Caki2 (cell line): ENCODE results near the gene RAPGEF5. TPM values are rescaled to one million over a fixed set of nuclear protein-coding genes. Genes with fewer than 3 reads are reported as not detected.

Source experiments
- DNase-seq: peaks from one replicate; pipeline ENCODE4 v3.0.0-alpha.2; 2015; ENCODE audit warnings: low read depth
- in situ Hi-C: cut with HindIII; loops from 2 replicates; pipeline ENCODE4 v1.10.0; 2016; ENCODE audit warnings: low sequenced_read_pairs, low pct_unique_long_range_greater_than_20kb, mixed read lengths
- total RNA-seq: library from RNA; depleted of rRNA; stranded (reverse); fragments of >200 nt; shearing (Covaris generic); gene quantifications from 2 replicates; pipeline ENCODE4 v1.2.3, GENCODE V29; 2014; ENCODE audit warnings: low replicate concordance

The RAPGEF5 gene
- total RNA-seq, 1 experiment from 2014 or later = 10.2 TPM

GRCh38 chr7:22157552-22157951, 199.4 kb downstream of the RAPGEF5 start:
- no peak for DNase-seq
- in situ Hi-C loops = no loop called here

- DNase-seq = peak; percentile 14
Observed at GRCh38 chr7:22156205-22156604, 200.7 kb downstream of the RAPGEF5 start.

GRCh38 chr7:22154143-22154529, 202.8 kb downstream of the RAPGEF5 start:
- DNase-seq = no peak
- in situ Hi-C loops = no loop called here

More at GRCh38 chr7:22156205-22156604, 200.7 kb downstream of the RAPGEF5 start:
- in situ Hi-C loops = no loop called here

GRCh38 chr7:22153432-22154142, 203.4 kb downstream of the RAPGEF5 start:
- in situ Hi-C loops = no loop called here
- no peak for DNase-seq

DNA sequence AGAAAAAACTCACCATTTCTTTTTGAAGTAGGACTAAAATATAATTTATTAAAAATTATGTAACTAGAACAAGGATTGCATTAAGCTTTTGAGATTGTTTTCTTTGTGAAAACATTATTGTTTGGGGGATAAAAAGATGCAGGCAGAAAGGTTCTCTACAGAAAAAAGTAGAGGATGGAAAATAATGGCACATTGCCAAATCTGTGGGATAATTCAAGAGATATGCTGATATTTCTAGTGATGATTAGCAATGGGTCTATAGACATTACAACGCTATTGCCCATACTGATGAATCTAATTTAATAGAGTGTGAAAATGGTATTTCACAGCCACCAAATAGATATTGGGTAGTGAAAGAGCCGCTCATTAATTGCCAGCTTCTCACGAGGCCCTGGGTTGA, 204.3 kb downstream of the RAPGEF5 start:
- no peak for DNase-seq
- in situ Hi-C loops = no loop called here

DNA sequence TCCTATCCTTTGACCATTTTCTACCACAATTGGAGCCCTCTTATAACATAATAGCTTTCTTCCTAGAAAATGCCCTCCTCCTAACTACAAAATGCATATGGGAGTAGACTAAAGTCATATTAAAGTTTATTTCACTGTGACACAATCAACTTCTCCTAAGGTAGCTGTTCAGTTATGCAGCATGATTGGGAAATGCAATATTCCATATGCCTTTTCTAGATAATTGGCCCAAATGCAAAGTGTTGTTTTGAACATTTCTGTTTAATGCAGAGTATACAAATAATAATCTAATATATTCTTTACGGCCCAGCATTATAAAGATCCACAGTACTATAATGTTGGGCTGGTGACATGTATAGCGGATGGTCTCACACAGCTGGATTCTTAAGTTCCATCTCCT, 205.1 kb downstream of the RAPGEF5 start:
- in situ Hi-C loops = no loop called here
- DNase-seq = no peak

DNA sequence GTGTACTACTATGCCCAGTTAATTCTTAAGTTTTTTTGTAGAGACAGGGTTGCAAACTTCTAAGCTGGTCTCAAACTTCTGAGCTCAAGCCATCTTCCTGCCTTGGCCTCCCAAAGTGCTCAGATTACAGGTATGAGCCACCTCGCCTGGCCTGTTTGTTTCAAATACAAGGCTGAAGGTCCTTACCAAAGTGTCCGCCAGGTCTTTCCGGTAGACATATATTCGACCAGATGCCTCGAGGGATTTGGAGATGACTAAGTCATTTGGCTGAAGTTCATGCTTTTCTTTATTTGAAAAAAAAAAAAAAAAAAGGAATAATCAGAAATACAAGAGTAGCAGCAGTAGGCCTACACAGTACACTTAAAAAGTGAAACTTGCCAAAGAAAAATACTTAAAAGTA, 206.7 kb downstream of the RAPGEF5 start:
- in situ Hi-C loops = no loop called here
- no peak for DNase-seq

GRCh38 chr7:22147868-22148267, 209.1 kb downstream of the RAPGEF5 start:
- in situ Hi-C loops = no loop called here
- no peak for DNase-seq

- in situ Hi-C loops = no loop called here
- DNase-seq = no peak
Observed at GRCh38 chr7:22146961-22147512, 209.9 kb downstream of the RAPGEF5 start.

DNA sequence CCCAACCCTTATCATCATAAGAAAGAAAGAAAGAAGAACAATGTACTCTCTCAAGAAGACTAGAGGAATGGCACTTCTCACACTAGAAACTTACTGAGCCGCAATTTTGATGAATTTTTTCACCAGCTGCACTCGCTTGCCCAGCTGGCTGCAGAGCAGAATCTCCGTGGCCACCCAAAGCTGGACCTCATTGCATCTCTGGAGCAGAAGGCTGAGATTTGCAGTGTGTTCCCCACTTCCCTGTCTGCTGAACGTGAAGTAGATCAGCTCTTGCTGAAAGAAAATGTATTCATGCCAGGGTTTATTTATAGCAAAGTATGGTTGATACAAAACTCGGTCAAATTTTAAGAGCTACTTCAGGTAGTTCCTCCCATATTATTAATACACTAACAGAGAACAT, 212.0 kb downstream of the RAPGEF5 start:
- in situ Hi-C loops = no loop called here
- DNase-seq = no peak

DNA sequence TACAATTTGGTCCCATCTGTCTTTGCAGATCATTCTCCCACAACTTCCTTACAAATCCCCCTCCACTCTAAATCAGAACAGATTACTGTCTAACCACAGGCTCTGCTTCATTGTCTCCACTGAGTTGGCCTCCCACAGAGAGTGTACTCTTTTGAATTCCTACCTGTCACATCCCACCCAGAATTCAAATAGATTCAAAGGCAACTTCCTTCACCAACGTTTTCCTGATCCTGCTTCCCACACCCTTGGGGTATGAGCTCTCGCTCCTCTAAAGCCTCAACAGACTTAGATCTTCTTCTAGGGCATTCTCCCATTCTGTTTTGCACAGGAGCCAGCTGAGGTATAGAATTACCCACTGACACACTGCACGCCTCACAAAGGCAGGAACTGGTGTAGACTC, 213.5 kb downstream of the RAPGEF5 start:
- in situ Hi-C loops = no loop called here
- DNase-seq = no peak

DNA sequence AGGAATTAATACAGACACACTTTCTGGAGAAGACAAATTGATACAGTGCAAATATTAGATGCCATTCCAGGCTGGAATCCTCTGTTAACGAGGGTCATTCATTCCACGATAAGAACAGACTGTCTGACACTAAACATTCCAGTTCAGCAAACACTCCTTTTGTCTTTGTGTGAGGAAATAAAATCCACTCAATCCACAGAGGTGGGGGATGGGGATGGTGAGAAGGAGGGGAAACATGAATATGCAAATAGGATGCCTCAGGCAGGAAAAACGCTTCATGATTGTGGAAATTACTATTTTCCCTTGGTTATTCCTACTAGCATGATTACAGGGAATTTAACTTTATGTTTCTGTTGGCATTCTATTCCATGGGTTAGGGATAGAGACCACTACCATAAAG, 214.4 kb downstream of the RAPGEF5 start:
- no peak for DNase-seq
- in situ Hi-C loops = no loop called here

- DNase-seq = no peak
- in situ Hi-C loops = no loop called here
Observed at GRCh38 chr7:22141355-22141754, 215.6 kb downstream of the RAPGEF5 start.

GRCh38 chr7:22140578-22140977, 216.4 kb downstream of the RAPGEF5 start:
- no peak for DNase-seq

GRCh38 chr7:22138886-22139285, 218.1 kb downstream of the RAPGEF5 start:
- in situ Hi-C loops = no loop called here
- no peak for DNase-seq

More at GRCh38 chr7:22140578-22140977, 216.4 kb downstream of the RAPGEF5 start:
- in situ Hi-C loops = no loop called here

DNA sequence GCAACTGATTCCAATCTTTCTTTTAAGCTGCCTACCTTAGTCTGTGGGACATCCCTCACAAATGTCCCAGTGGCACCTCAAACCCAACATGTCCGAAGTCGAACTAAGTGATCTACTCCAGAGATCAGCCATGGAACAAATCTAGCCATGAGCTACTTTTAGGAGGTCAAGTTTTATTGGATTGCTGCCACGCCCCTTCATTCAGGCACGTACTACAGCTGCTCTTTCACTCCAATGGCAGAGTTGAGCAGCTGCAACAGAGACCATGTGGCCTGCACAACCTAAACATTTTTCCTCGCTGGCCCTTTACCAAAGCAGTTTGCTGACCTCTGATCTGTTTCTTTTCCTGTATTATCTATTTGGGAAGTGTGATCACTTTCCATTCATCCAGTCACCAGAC, 218.8 kb downstream of the RAPGEF5 start:
- DNase-seq = no peak
- in situ Hi-C loops = no loop called here

GRCh38 chr7:22137466-22137865, 219.5 kb downstream of the RAPGEF5 start:
- in situ Hi-C loops = no loop called here
- DNase-seq = no peak

DNA sequence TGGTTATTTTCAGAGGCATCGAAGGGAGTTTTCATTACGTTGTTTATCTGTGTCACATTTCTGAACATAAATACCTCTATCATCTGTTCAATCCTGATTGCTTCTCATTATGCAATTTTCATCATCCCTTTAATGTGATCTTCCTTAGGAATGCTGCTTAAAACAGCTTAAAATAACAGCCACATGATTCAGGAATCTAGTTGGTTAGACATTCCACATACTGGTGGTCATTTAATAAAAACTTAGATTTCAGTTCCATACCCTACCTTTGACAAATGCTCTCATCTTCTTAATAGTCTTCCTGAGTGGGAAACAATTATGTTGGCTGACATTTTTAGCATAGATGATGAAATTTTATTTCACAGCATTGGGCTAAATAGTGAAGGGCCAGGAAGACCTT, 219.9 kb downstream of the RAPGEF5 start:
- DNase-seq = no peak
- in situ Hi-C loops = no loop called here

DNA sequence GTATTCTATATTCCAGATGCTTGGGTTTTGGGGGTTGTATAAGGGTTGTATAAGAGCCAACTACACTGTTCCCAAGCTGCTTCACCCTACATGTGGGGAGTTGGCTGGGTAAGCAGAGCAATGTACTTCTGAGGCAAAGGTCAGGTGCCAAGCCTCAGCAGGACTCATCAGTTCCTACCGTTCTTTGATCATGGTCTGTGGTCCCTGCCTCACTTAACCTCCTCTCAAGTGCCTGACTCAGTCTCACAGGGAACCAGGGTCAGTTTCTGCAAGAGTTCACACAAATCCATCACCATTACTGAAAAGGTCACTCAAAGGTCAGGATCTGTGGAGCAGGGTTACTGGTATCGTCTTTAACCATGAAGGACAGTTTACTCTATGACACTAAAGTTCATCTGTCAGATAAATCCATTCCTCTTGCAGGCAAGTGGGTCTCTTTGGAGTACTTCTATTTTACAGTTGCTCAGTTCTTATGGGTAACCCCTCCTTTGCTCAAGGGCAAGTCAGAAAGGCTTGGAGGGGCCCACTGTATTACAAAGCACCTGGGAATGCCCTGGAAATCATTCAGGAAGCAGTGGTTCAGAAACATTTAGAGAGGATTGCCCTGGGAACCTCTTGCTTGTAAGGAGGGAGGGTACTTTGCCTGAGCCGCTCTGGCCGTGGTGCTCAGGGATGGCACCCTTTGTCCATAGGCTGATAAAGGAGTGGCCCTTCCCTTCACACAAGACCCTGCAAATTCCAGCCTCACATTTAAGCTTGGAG, 227.0 kb downstream of the RAPGEF5 start:
- in situ Hi-C loops = no loop called here

More for the DNA sequence above, 227.0 kb downstream of the RAPGEF5 start:
- no peak for DNase-seq
